Stimulated activated naive CD8-positive, alpha-beta T cell treated with anti-CD3 and anti-CD28 coated beads, Interleukin-15, Interleukin-2, amounts not matched to agents 100 ng/mL and 50 ng/mL, for 24 hours (primary cell): ENCODE data around the gene KRTAP10-12.
A peak's percentile ranks its signal among the peaks of the same experiment; 100 is the strongest.
"Not testable (repeated sequence)": the region's sequence is repeated elsewhere in the genome, so short reads cannot be mapped to it uniquely, and the experiment has no call there.

Experiments used
- H3K27ac Mint-ChIP-seq: one replicate; pipeline ENCODE4 v1.8.0; 2021; ENCODE audit warnings: mild to moderate bottlenecking, mixed read lengths
- H3K27me3 Mint-ChIP-seq: one replicate; pipeline ENCODE4 v1.8.0; 2021; ENCODE audit warnings: mixed read lengths
- H3K36me3 Mint-ChIP-seq: one replicate; pipeline ENCODE4 v1.8.0; 2021; ENCODE audit warnings: low read depth, mixed read lengths
- H3K4me1 Mint-ChIP-seq: one replicate; pipeline ENCODE4 v1.8.0; 2021; ENCODE audit warnings: low read depth, mixed read lengths
- H3K4me3 Mint-ChIP-seq: one replicate; pipeline ENCODE4 v1.8.0; 2021; ENCODE audit warnings: mild to moderate bottlenecking, mixed read lengths
- H3K9me3 Mint-ChIP-seq: one replicate; pipeline ENCODE4 v1.8.0; 2021; ENCODE audit warnings: mixed read lengths

KRTAP10-12 gene

DNA sequence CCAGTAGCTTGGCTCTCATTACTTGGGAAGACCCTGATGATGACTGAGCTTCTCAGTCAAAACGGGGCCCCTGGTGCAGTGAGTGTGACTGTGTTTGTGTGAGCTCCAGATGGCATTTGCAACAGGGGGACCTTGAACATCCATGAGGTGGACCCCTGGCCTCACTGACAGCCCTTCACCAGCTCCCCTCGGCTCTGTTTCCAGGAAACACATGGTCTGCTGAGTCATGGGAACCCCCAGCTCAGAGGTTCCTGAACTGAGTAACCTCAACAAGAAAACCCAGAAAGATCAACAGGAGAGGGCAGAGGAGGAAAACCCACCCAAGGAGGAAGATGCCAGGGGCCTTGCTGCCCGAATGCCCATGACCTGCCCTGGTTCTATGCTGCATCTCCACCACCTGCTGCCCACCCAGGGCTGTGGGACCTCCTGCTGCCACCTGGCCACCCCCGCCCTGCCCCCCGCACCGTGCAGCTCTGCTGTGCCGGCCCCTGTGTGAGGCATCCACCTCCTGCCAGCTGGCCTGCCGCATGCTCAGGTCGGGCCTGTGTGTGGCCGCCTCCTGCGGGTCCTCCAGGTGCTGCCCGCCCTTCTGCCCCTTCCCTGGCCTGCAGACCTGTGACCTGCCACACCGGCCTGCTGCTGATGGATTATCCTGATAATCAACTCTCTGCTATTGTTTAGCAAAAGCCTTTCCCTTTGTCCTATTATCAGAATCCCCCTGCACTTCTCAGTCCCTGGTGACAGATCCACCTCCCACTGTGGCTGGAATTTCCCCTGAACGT is 10.8 kb upstream of the KRTAP10-12 start:
- peak overlapping the region; percentile 4 for H3K27ac Mint-ChIP-seq

GRCh38 chr21:44686843-44687561 is 10.0 kb upstream of the KRTAP10-12 start:
- no peak overlapping the region for H3K4me3 Mint-ChIP-seq
- H3K27me3 Mint-ChIP-seq: peaks cover 4% of the 10 kb centered on the region
- H3K4me1 Mint-ChIP-seq: peaks cover 20% of the 10 kb centered on the region
- H3K27ac Mint-ChIP-seq: no peak overlapping the region
- H3K9me3 Mint-ChIP-seq: no peaks in the 10 kb centered on the region
- no peaks in the 10 kb centered on the region for H3K36me3 Mint-ChIP-seq

More for the DNA sequence above, 10.8 kb upstream of the KRTAP10-12 start:
- no peak overlapping the region for H3K4me3 Mint-ChIP-seq
- peaks cover 12% of the 10 kb centered on the region for H3K4me1 Mint-ChIP-seq
- peaks cover 4% of the 10 kb centered on the region for H3K27me3 Mint-ChIP-seq
- no peaks in the 10 kb centered on the region for H3K9me3 Mint-ChIP-seq
- H3K36me3 Mint-ChIP-seq: no peaks in the 10 kb centered on the region

DNA sequence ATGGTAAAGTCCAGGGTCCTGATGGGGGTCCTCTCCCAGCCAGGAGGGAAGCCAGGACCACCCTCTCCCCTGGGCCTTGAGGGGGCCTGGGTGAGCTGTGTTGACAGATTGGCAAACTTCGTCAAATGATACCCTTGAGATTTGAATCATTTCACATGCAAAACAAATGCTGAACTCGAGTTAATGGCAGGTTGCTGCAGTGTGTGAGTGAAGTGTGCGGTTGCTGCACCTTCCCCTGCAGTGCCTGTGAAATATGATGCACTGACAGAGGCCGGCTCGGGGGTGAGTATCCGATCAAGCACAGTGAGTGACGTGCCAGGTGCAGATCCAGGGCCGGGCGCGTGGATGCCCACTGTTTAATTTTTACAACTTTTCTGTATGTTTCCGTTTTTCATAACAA is 9.3 kb upstream of the KRTAP10-12 start:
- Mint-ChIP-seq H3K4me3 (no peak overlapping the region), H3K9me3 (peaks cover 5% of the 10 kb centered on the region), H3K27me3 (peaks cover 4% of the 10 kb centered on the region), H3K36me3 (no peaks in the 10 kb centered on the region), H3K4me1 (peaks cover 20% of the 10 kb centered on the region), H3K27ac (no peak overlapping the region)

DNA sequence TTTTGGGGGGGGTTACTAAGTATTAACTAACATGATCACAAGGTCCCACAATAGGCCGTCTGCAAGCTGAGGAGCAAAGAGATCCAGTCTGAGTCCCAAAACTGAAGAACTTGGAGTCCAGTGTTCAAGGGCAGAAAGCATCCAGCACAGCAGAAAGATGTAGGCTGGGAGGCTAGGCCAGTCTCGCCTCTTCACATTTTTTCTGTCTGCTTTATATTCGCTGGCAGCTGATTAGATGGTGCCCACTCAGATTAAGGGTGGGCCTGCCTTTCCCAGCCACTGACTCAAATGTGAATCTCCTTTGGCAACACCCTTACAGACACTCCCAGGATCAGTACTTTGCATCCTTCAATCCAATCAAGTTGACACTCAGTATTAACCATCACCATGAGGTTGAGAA is 7.2 kb upstream of the KRTAP10-12 start:
- H3K9me3 Mint-ChIP-seq, H3K27ac Mint-ChIP-seq, H3K27me3 Mint-ChIP-seq, H3K4me3 Mint-ChIP-seq, H3K36me3 Mint-ChIP-seq: not testable (repeated sequence)
- peaks cover 25% of the 10 kb centered on the region for H3K4me1 Mint-ChIP-seq

GRCh38 chr21:44691686-44692085 is 5.3 kb upstream of the KRTAP10-12 start:
- Mint-ChIP-seq H3K27ac (no peak overlapping the region), H3K9me3 (peaks cover 8% of the 10 kb centered on the region), H3K4me3 (no peak overlapping the region)

GRCh38 chr21:44692798-44693512 is 4.0 kb upstream of the KRTAP10-12 start:
- peaks cover 8% of the 10 kb centered on the region for H3K9me3 Mint-ChIP-seq
- H3K27me3 Mint-ChIP-seq: peaks cover 21% of the 10 kb centered on the region
- H3K4me1 Mint-ChIP-seq: peaks cover 15% of the 10 kb centered on the region
- H3K27ac Mint-ChIP-seq: no peak overlapping the region
- H3K36me3 Mint-ChIP-seq: no peaks in the 10 kb centered on the region
- H3K4me3 Mint-ChIP-seq: no peak overlapping the region

More at GRCh38 chr21:44691686-44692085, 5.3 kb upstream of the KRTAP10-12 start:
- peaks cover 10% of the 10 kb centered on the region for H3K27me3 Mint-ChIP-seq
- no peaks in the 10 kb centered on the region for H3K36me3 Mint-ChIP-seq
- peaks cover 15% of the 10 kb centered on the region for H3K4me1 Mint-ChIP-seq

- no peaks in the 10 kb centered on the region for H3K36me3 Mint-ChIP-seq
- H3K27me3 Mint-ChIP-seq: peaks cover 36% of the 10 kb centered on the region
- H3K4me3 Mint-ChIP-seq: no peak overlapping the region
- peaks cover 15% of the 10 kb centered on the region for H3K4me1 Mint-ChIP-seq
- H3K27ac Mint-ChIP-seq: no peak overlapping the region
- peaks cover 8% of the 10 kb centered on the region for H3K9me3 Mint-ChIP-seq
Measured at GRCh38 chr21:44694776-44695175, 2.2 kb upstream of the KRTAP10-12 start.

DNA sequence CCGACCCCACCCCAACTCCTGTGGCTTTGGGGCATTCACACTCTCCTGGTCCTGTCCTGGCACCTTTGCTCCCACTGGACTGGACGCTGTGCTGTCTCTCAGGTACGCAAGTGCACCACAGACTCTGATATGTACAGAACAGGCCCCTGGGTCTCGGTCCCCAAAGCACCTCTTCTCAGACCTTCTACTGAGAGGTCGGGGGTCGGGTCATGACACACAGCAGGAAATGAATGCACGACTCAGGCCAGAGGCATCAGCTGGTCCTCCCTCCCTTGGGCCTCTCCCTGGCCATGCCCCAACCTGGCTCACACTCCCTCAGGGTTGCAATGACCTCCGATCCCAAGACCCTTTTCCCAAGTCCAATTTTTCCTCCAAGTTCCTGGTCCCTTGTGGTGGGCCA is 1.8 kb upstream of the KRTAP10-12 start:
- no peak overlapping the region for H3K4me3 Mint-ChIP-seq
- no peak overlapping the region for H3K27ac Mint-ChIP-seq
- H3K9me3 Mint-ChIP-seq: peaks cover 8% of the 10 kb centered on the region
- H3K36me3 Mint-ChIP-seq: no peaks in the 10 kb centered on the region
- H3K4me1 Mint-ChIP-seq: peaks cover 15% of the 10 kb centered on the region
- peaks cover 40% of the 10 kb centered on the region for H3K27me3 Mint-ChIP-seq

GRCh38 chr21:44695641-44696040 is 1.3 kb upstream of the KRTAP10-12 start:
- Mint-ChIP-seq H3K9me3 (peaks cover 8% of the 10 kb centered on the region), H3K4me3 (no peak overlapping the region), H3K4me1 (peaks cover 15% of the 10 kb centered on the region), H3K27ac (no peak overlapping the region), H3K27me3 (peaks cover 41% of the 10 kb centered on the region), H3K36me3 (no peaks in the 10 kb centered on the region)

DNA sequence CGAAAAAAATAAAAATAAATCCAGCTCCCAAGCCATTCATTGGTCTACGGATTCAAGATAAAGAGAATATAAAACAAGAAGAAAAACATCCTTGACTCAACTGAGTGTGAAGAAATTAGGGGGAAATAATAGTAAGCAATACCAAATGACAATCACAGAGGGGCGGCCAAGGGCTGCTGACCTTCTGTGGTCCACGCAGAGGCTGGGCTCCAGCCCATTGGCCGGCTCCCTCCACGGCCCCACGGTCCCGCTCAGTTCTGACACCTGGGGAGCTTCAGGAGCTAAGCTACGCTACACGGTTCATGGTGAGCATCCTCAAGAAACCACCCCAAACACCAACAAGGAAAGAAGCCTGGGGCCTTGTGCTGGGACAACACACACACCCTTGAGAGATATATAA is 400 bp upstream of the KRTAP10-12 start:
- H3K4me1 Mint-ChIP-seq: peaks cover 9% of the 10 kb centered on the region
- H3K27ac Mint-ChIP-seq: no peak overlapping the region
- H3K9me3 Mint-ChIP-seq: peaks cover 8% of the 10 kb centered on the region
- H3K36me3 Mint-ChIP-seq: no peaks in the 10 kb centered on the region
- no peak overlapping the region for H3K4me3 Mint-ChIP-seq
- peaks cover 48% of the 10 kb centered on the region for H3K27me3 Mint-ChIP-seq

DNA sequence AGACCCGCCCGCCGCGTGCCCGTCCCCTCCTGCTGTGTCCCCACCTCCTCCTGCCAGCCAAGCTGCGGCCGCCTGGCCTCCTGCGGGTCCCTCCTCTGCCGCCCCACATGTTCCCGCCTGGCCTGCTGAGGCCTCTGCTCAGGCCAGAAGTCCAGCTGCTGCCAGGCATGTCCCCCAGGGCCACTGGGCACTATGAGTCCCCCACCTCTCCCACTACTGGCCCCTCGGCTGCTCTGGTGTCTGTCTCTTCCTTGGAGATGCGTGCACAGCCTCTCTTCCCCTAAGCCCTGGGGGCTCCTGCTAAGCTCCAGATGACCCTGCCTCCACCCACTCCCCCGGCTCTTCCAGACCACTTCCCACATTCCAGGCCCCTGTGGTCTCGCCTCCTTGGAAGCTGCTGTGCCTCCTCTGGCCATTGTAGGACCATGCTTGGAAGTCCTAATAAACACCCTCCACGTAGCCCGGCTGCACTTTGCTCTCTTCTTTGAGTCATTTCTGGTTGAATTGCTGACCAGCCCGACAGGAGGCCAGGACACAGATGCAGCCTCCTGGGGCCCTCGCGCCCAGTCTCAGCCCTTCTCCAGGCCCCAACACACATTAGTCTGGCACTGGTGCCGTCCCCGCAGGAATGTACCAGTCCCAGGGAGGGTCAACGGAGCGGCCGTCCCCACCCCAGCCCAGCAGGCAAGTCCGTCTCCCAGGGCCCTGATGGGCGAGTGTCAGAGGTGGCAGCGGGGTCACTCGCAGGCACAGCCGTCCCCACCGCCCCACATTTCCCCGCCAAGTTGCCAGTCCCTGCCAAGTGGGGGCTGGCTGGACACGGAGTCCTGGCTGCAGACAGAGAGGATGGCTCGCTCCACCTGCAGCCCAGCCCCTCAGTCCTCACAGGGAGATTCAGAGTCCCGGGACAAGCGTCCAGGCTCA is 1.1 kb downstream of the KRTAP10-12 start:
- peaks cover 60% of the 10 kb centered on the region for H3K27me3 Mint-ChIP-seq
- H3K4me1 Mint-ChIP-seq: peaks cover 5% of the 10 kb centered on the region

GRCh38 chr21:44699502-44700001 is 2.6 kb downstream of the KRTAP10-12 start:
- peaks cover 69% of the 10 kb centered on the region for H3K27me3 Mint-ChIP-seq
- H3K4me1 Mint-ChIP-seq: no peaks in the 10 kb centered on the region

More for the DNA sequence above, 1.1 kb downstream of the KRTAP10-12 start:
- Mint-ChIP-seq H3K9me3 (no peaks in the 10 kb centered on the region), H3K27ac (no peak overlapping the region), H3K4me3 (no peak overlapping the region), H3K36me3 (no peaks in the 10 kb centered on the region)

DNA sequence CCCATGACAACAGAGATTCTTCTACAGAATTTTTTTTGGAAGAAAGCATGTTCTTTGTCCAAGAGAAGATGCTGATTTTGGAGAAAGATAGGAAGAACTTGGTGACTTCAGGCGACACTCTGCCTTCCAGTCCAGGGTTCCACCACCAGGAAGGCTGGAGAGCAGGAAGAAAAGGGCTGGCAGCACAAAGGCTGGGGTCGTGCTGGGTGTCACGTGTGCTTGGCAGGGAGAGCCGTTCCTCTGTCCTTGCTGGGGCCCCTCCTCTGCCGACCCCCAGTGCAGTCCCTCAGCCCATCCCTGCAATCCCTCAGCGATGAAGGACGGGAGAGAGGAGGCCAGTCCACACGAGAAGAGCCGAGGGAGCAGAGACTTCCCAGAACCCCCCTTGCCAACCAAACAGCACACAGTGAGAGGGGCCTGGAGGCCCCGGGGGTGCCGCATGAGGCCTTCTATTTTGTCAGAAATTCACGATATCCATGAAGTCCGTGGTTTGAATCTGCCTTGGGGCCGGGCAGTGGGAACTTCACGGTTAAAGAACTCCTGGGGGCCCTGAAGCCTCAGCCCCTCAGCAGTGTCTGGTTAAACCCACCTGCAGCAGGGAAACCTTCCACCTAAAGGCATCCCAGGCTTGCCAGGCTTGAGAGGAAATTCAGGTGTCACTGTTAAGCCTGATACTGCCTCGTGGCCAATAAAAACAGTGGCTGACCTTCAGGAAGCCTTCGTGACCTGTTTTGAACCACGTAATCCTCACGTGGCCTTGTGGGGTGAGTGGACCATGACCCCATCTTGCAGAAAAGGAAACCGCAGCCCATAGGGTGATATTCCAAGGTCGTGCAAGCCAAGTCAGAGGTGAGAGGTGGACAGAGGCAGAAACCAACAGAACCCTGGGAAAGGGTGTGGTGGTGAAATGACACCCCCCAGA is 3.4 kb downstream of the KRTAP10-12 start:
- Mint-ChIP-seq H3K4me1 (no peaks in the 10 kb centered on the region), H3K27me3 (peaks cover 76% of the 10 kb centered on the region), H3K9me3 (no peaks in the 10 kb centered on the region), H3K36me3 (no peaks in the 10 kb centered on the region), H3K27ac (no peak overlapping the region), H3K4me3 (no peak overlapping the region)

More at GRCh38 chr21:44699502-44700001, 2.6 kb downstream of the KRTAP10-12 start:
- no peak overlapping the region for H3K27ac Mint-ChIP-seq
- no peak overlapping the region for H3K4me3 Mint-ChIP-seq
- H3K36me3 Mint-ChIP-seq: no peaks in the 10 kb centered on the region
- no peaks in the 10 kb centered on the region for H3K9me3 Mint-ChIP-seq
